ENCODE data around the gene SEC24C. TPM values are rescaled to one million over a fixed set of nuclear protein-coding genes. Genes with fewer than 3 reads are reported as not detected.
"Not testable (repeated sequence)": the region's sequence is repeated elsewhere in the genome, so short reads cannot be mapped to it uniquely, and the experiment has no call there.

The SEC24C gene
- total RNA-seq, 1 donor from 2014 or later = 85.9 TPM

GRCh38 chr10:73782749-73783085 lies 38.5 kb downstream of the SEC24C start:
- Mint-ChIP-seq H3K36me3 (ENCODE audit: low read depth) (peaks cover 3% of the 10 kb centered on the region), H3K4me3 (peak overlapping the region; percentile 99), H3K27me3 (ENCODE audit: low read depth) (no peaks in the 10 kb centered on the region), H3K27ac (ENCODE audit: unreplicated experiment) (peak overlapping the region; percentile 99), H3K9me3 (no peaks in the 10 kb centered on the region), H3K4me1 (peaks cover 56% of the 10 kb centered on the region)
- no peak for TF ChIP-seq CTCF (conservative IDR thresholded peaks at IDR 0.05)
- no peak for DNase-seq (ENCODE audit: low read depth, low spot score)

- Mint-ChIP-seq H3K9me3 (no peaks in the 10 kb centered on the region), H3K4me1 (peaks cover 67% of the 10 kb centered on the region), H3K27ac (ENCODE audit: unreplicated experiment) (peak within 1 kb of the TSS; percentile 97), H3K27me3 (ENCODE audit: low read depth) (no peaks in the 10 kb centered on the region), H3K4me3 (peak within 1 kb of the TSS; percentile 100), H3K36me3 (ENCODE audit: low read depth) (peaks cover 4% of the 10 kb centered on the region)
- no peak for TF ChIP-seq CTCF (conservative IDR thresholded peaks at IDR 0.05)
- DNase-seq (ENCODE audit: low read depth, low spot score) = peak; percentile 71
Measured at GRCh38 chr10:73785211-73785720, 41.1 kb downstream of the SEC24C start, which contains the start of gene ZSWIM8. Gene ZSWIM8 (plus strand): TSS chr10:73785606. CDS start chr10:73785879, 273 bp downstream.

GRCh38 chr10:73785721-73786511 lies 41.7 kb downstream of the SEC24C start:
- peaks cover 60% of the 10 kb centered on the region for H3K4me1 Mint-ChIP-seq
- H3K4me3 Mint-ChIP-seq = peak overlapping the region; percentile 100
- H3K9me3 Mint-ChIP-seq = no peaks in the 10 kb centered on the region
- no peaks in the 10 kb centered on the region for H3K27me3 Mint-ChIP-seq (ENCODE audit: low read depth)
- H3K27ac Mint-ChIP-seq (ENCODE audit: unreplicated experiment) = peak overlapping the region; percentile 21
- DNase-seq (ENCODE audit: low read depth, low spot score) = no peak
- TF ChIP-seq CTCF (conservative IDR thresholded peaks at IDR 0.05) = no peak
- H3K36me3 Mint-ChIP-seq (ENCODE audit: low read depth) = peaks cover 5% of the 10 kb centered on the region

GRCh38 chr10:73786512-73786885 lies 42.3 kb downstream of the SEC24C start:
- peak; percentile 22 for TF ChIP-seq CTCF (conservative IDR thresholded peaks at IDR 0.05)
- no peaks in the 10 kb centered on the region for H3K9me3 Mint-ChIP-seq
- H3K4me3 Mint-ChIP-seq = peak overlapping the region; percentile 91
- H3K27me3 Mint-ChIP-seq (ENCODE audit: low read depth) = no peaks in the 10 kb centered on the region
- H3K4me1 Mint-ChIP-seq = peaks cover 55% of the 10 kb centered on the region
- H3K36me3 Mint-ChIP-seq (ENCODE audit: low read depth) = peaks cover 5% of the 10 kb centered on the region
- no peak for DNase-seq (ENCODE audit: low read depth, low spot score)
- H3K27ac Mint-ChIP-seq (ENCODE audit: unreplicated experiment) = peak overlapping the region; percentile 21

GRCh38 chr10:73787031-73787800 lies 43.0 kb downstream of the SEC24C start:
- Mint-ChIP-seq H3K4me1 (peaks cover 51% of the 10 kb centered on the region), H3K27ac (ENCODE audit: unreplicated experiment) (peak overlapping the region; percentile 91), H3K4me3 (peak overlapping the region; percentile 91)
- H3K9me3 Mint-ChIP-seq; DNase-seq (ENCODE audit: low read depth, low spot score); H3K27me3 Mint-ChIP-seq (ENCODE audit: low read depth); H3K36me3 Mint-ChIP-seq (ENCODE audit: low read depth): not testable (repeated sequence)

Measured in neural crest cell (in vitro differentiated cells).